Muscle of leg (tissue), 11 donors: ENCODE data around the gene ATAD2B. TPM values are rescaled to one million over a fixed set of nuclear protein-coding genes. Genes with fewer than 3 reads are reported as not detected.
A peak's percentile ranks its signal among the peaks of the same experiment; 100 is the strongest.

ENCODE experiments used
- DNase-seq: peaks from one replicate; pipeline ENCODE4 v3.0.0; 2013
- H3K27ac ChIP-seq: one replicate; pipeline ENCODE4 v1.5.1; 2013; ENCODE audit warnings: mild to moderate bottlenecking, low read length, control low read depth
- H3K27me3 ChIP-seq: one replicate; pipeline ENCODE4 v1.6.1; 2013; ENCODE audit warnings: low read length; ENCODE audit not compliant: control insufficient read depth, insufficient read depth
- H3K36me3 ChIP-seq: one replicate; pipeline ENCODE4 v1.6.1; 2013; ENCODE audit warnings: low read length; ENCODE audit not compliant: control insufficient read depth, insufficient read depth
- H3K4me1 ChIP-seq: one replicate; pipeline ENCODE4 v1.6.1; 2013; ENCODE audit warnings: low read length; ENCODE audit not compliant: control insufficient read depth, insufficient read depth
- H3K4me3 ChIP-seq: one replicate; pipeline ENCODE4 v1.5.1; 2013; ENCODE audit warnings: low read length, control low read depth
- H3K9me3 ChIP-seq: replicated peaks from 2 replicates; pipeline ENCODE4 v1.6.1; 2013; ENCODE audit warnings: low read depth, low read length; ENCODE audit not compliant: control insufficient read depth
- WGBS: methylation state at CpG from one replicate; pipeline ENCODE4 v1.1.5; 2013; ENCODE audit warnings: missing lambda C conversion rate; ENCODE audit not compliant: insufficient coverage; 5-methylcytosine and 5-hydroxymethylcytosine counted together
- polyA plus RNA-seq, 8 donors: library from polyadenylated mRNA; unstranded; fragments of 120-200 nt; gene quantifications; one replicate each; pipeline versions ENCODE4 v1.2.1 to v1.2.3, GENCODE V29; 2013; ENCODE audit warnings: inconsistent platforms in 1 of 8, low replicate concordance in 1 of 8; ENCODE audit not compliant: insufficient read length in 8 of 8, insufficient read depth in 1 of 8
- total RNA-seq: library from RNA; stranded (reverse); fragments of 120-200 nt; gene quantifications from one replicate; pipeline ENCODE4 v1.2.4, GENCODE V29; 2013

The ATAD2B gene
- total and polyA plus RNA-seq, 9 donors, result 10.2 to 17.6 (median 11.8) TPM

DNA sequence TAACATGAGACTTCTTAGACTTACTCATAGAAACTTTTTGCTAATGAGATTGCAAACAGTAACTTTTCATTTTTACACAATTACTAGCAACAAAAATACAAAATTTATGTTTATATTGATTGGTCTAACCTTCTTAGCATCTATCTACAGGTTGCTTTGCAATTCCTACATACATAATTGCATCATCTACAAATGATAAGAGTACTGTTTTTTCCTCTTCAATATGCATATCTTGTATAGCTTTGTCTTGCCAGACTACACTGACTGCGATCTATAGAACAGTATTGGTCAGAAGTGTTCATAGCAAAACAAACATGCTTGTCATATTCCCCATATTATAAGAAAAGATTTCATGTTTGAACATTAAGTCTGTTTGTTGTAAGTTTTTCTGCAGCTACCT lies 87.9 kb downstream of the ATAD2B start:
- Histone ChIP-seq H3K4me3 (no peak overlapping the region), H3K27ac (no peak overlapping the region), H3K4me1 (no peaks in the 10 kb centered on the region), H3K9me3 (peaks cover 3% of the 10 kb centered on the region), H3K36me3 (peaks cover 10% of the 10 kb centered on the region), H3K27me3 (no peaks in the 10 kb centered on the region)
- DNase-seq, result no peak
- no CpG with 5 or more reads among the region's 1 CpG for WGBS

DNA sequence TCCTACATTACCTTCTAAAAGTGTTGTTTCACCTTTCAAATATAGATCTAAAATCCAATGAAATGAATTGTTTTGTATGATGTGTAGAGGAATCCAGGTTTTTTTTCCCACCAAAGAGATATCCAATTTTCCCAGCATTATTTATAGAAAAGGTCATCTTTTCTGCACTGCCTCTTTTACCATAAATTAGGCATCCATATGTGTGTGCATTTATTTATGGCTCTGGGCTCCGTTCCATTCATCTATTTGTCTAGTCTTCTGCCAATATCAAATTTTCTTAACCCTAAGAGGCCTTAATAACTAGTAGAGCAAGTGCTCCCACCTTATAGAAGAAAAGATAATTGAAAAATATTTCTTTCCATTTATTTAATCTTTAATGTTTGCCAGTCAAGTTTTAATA lies 88.3 kb downstream of the ATAD2B start:
- H3K4me3 ChIP-seq, result no peak overlapping the region
- WGBS, result no CpG with 5 or more reads among the region's 1 CpG
- H3K27ac ChIP-seq, result no peak overlapping the region
- peaks cover 3% of the 10 kb centered on the region for H3K9me3 ChIP-seq
- H3K27me3 ChIP-seq, result no peaks in the 10 kb centered on the region
- peaks cover 10% of the 10 kb centered on the region for H3K36me3 ChIP-seq
- peak; percentile 7 for DNase-seq
- H3K4me1 ChIP-seq, result no peaks in the 10 kb centered on the region

DNA sequence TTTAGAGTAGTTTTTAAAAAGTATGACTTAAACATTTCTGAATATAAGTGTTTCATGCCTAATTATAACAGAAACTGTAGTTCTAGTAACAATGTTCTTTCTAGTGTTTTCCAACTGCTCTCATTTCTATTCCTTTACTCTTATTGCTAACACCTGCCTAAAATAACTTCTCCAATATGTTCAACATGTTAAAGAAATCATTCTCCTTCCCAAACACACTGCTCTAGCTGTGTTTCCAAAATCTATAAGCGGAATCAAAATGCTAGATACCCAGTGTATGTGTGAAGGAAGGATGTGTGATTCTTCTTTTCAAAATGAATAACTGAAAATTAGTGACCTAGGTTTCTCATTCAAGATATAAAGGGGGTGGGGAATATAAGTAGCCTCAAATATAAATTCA lies 89.1 kb downstream of the ATAD2B start:
- Histone ChIP-seq H3K4me3 (no peak overlapping the region), H3K4me1 (no peaks in the 10 kb centered on the region), H3K27ac (no peak overlapping the region), H3K27me3 (no peaks in the 10 kb centered on the region), H3K36me3 (peaks cover 10% of the 10 kb centered on the region), H3K9me3 (peaks cover 3% of the 10 kb centered on the region)
- WGBS, result no CpG with 5 or more reads among the region's 1 CpG
- no peak for DNase-seq

DNA sequence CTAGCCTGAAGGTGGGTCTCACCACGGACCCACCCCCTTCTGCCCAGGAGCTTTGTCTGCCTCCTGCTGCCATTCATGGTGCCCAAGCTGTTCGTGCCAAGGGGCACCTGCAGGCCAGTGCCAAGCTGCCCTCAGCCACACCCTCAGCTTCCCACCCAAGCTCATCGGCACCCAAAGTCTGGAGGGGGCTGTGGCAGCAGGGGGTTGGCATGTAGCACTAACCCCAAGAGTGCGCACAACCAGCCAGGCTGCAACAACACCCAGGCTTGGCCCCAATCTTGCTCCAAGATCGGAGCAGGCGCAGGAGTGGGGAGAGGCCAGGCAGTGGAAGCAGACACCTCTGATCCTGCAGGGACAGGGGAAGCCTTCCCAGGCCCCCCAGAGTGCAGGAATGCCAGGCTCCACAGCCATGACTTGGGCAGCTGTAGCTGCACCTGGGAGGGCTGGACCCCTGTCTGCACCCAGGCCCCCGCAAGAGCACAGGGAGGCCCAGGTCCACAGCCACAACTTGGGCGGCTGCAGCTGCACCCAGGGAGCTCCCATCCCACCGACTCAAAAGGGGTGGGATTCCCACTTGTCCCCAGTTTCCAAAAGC lies 89.9 kb downstream of the ATAD2B start:
- WGBS, result 88% methylated on average over 9 of the region's 9 CpGs
- H3K27me3 ChIP-seq, result no peaks in the 10 kb centered on the region
- H3K9me3 ChIP-seq, result peaks cover 3% of the 10 kb centered on the region
- no peaks in the 10 kb centered on the region for H3K4me1 ChIP-seq
- H3K27ac ChIP-seq, result no peak overlapping the region
- no peak overlapping the region for H3K4me3 ChIP-seq
- peaks cover 10% of the 10 kb centered on the region for H3K36me3 ChIP-seq
- DNase-seq, result no peak

DNA sequence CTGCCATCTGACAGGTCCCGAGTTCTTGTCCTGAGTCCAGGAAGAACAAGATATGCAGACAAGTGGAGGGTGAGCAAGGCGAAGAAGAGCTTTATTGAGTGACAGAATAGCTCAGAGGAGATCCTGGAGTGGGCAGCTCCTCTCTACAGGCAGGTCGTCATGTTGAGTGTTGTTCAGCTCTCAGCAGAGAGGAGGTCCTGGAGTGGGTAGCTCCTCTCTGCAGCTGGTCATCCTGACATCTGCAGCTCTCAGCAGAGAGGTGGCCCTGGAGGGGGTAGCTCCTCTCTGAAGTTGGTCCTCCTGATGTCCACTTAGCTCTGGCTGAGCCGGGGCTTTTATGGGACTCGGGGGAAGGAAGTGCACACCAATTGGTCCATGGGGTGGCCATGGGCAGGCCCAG lies 90.4 kb downstream of the ATAD2B start:
- Histone ChIP-seq H3K36me3 (peaks cover 10% of the 10 kb centered on the region), H3K4me3 (no peak overlapping the region), H3K27ac (no peak overlapping the region), H3K27me3 (no peaks in the 10 kb centered on the region), H3K9me3 (peaks cover 3% of the 10 kb centered on the region), H3K4me1 (no peaks in the 10 kb centered on the region)
- DNase-seq, result no peak
- WGBS, result 83% methylated on average over 5 of the region's 5 CpGs

DNA sequence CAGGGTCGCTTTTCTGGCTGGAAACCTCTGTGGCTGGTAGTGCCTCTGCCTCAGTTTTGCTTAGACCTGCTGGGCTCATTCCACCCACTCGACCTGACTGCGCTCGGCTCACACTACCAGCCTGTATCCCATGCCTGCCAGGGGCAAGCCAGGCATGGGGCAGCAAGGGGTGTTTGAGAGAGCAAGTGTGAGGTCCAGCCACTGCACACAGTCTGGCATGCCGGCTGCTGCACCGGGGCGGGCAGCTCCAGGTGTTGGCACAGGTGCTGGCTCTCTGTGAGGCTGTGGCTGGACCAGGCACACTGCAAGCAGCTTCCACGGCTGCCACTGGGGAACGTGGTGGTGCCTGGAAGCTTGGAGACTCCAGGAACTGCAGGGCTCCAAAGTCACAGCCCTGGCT lies 90.9 kb downstream of the ATAD2B start:
- H3K27me3 ChIP-seq, result no peaks in the 10 kb centered on the region
- H3K9me3 ChIP-seq, result peaks cover 3% of the 10 kb centered on the region
- H3K36me3 ChIP-seq, result peaks cover 10% of the 10 kb centered on the region
- no peaks in the 10 kb centered on the region for H3K4me1 ChIP-seq
- no peak overlapping the region for H3K4me3 ChIP-seq
- 96% methylated on average over 9 of the region's 9 CpGs for WGBS
- H3K27ac ChIP-seq, result no peak overlapping the region
- DNase-seq, result no peak

DNA sequence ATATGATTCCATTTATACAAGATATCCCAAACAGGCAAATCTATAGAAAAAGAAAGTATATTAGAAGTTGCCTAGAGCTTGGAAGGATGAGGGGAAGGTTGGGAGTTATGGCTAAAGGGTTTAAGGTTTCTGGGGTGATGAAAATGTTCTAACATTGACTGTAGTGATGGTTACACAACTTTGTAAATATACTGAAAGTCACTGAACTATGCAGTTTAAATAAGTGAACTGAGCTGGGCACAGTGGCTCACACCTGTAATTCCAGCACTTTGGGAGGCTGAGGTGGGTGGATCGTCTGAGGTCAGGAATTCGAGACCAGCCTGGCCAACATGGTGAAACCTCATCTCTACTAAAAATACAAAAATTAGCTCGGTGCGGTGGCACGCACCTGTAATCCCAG lies 91.5 kb downstream of the ATAD2B start:
- Histone ChIP-seq H3K27ac (no peak overlapping the region), H3K27me3 (no peaks in the 10 kb centered on the region), H3K36me3 (peaks cover 10% of the 10 kb centered on the region), H3K9me3 (peaks cover 3% of the 10 kb centered on the region), H3K4me3 (no peak overlapping the region), H3K4me1 (no peaks in the 10 kb centered on the region)
- 100% methylated on average over 2 of the region's 5 CpGs for WGBS
- no peak for DNase-seq

DNA sequence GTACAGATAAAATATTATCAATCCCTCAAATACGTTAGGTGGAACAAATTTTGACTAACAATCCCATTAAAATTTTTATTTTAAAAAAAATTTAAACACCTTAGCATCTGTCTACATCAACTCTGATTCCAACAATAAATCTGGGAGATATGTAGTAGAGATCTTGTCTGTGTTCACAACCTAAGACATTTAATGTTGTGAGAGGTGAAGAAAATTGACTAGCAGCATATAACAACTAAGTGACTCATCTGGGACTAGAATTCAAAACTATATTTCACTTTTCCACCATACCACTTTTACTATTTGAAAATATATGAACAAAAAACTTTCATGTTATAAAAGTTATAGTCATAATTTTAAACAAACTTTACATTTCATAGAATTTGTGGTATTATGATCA lies 97.9 kb downstream of the ATAD2B start:
- Histone ChIP-seq H3K27me3 (no peaks in the 10 kb centered on the region), H3K4me3 (no peak overlapping the region), H3K4me1 (no peaks in the 10 kb centered on the region), H3K36me3 (no peaks in the 10 kb centered on the region), H3K27ac (no peak overlapping the region), H3K9me3 (no peaks in the 10 kb centered on the region)
- DNase-seq, result no peak
- no CpG with 5 or more reads among the region's 1 CpG for WGBS

DNA sequence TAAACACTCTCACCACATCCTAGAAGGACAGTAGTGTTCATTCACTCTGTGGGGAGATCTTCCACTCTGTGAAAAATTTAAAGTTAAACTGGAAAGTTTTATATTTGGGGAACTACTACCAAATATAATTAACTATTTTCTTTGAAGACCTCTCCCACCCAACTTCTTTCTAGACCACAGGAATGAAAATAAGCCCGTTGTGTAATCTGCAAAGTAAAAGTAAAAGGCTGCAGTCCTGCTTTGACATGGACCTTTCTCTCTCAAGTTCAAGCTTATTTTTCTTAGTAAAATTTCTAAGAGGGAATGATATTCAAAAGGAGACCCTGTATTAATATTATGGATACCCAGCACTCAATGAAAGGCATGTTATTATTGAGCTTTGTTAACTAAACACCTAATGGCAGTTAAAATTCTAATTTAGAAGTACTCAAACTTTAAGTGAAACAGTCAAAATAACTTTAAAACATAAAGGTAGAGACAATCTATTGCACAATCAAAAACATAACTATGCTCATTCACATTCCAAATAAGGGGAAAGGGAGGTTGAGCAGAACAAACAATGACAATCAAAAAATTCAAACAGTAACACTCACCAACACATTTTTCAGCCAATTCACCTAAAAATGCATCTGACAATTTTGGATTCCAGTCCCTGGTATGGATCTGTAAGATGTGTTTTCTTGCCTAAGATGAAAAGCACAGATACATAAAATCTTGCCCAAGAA lies 98.5 kb downstream of the ATAD2B start:
- no peaks in the 10 kb centered on the region for H3K36me3 ChIP-seq
- H3K4me1 ChIP-seq, result no peaks in the 10 kb centered on the region
- H3K9me3 ChIP-seq, result no peaks in the 10 kb centered on the region
- no peak overlapping the region for H3K27ac ChIP-seq
- DNase-seq, result no peak
- H3K27me3 ChIP-seq, result no peaks in the 10 kb centered on the region
- WGBS, result no CpG with 5 or more reads among the region's 1 CpG
- H3K4me3 ChIP-seq, result no peak overlapping the region

DNA sequence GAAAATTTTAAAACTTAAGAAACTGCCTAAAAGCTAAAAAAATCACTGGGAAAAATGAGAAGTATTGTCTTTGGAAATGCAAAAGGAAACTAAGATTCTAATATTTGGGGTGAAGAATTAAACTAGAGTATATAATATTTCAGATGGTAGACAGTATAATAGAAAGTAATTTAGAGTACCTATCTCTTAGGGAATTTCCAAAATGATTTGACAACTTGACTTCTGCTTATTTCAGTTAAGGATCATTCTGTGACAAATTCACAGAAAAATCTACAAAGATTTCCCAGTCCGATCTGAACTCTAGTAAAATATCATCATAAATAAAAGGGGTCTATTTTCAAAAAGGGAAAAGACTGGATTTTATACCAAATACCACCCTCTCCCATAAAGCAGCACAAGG lies 99.6 kb downstream of the ATAD2B start:
- no peak for DNase-seq
- no CpG with 5 or more reads among the region's 1 CpG for WGBS
- Histone ChIP-seq H3K4me1 (no peaks in the 10 kb centered on the region), H3K27ac (no peak overlapping the region), H3K9me3 (no peaks in the 10 kb centered on the region), H3K36me3 (peaks cover 6% of the 10 kb centered on the region), H3K27me3 (no peaks in the 10 kb centered on the region), H3K4me3 (no peak overlapping the region)
